Peyer's patch (tissue), 4 donors: Measurements from ENCODE around the gene SPEF1. TPM values are rescaled to one million over a fixed set of nuclear protein-coding genes. Genes with fewer than 3 reads are reported as not detected.
A peak's percentile ranks its signal among the peaks of the same experiment; 100 is the strongest.

Experiments used
- DNase-seq, 3 donors: peaks; one replicate each; pipeline ENCODE4 v3.0.0-alpha.2; 2017 to 2019
- H3K27ac ChIP-seq, 4 donors: fragments of 200-600 bp; sonication (generic); one replicate each; pipeline ENCODE4 v1.5.1; 2016 to 2019
- H3K27me3 ChIP-seq, 2 donors: fragments of 200-600 bp; sonication (generic); one replicate each; pipeline ENCODE4 v1.5.1; 2019
- H3K36me3 ChIP-seq, 3 donors: fragments of 200-600 bp; sonication (generic); one replicate each; pipeline ENCODE4 v1.5.1; 2016 to 2019
- H3K4me1 ChIP-seq, 4 donors: fragments of 200-600 bp; sonication (generic); one replicate each; pipeline ENCODE4 v1.5.1; 2016 to 2019
- H3K4me3 ChIP-seq, 4 donors: fragments of 200-600 bp; sonication (generic); 1 replicate in 3 of 4; 2 replicates in 1 of 4; pipeline ENCODE4 v1.5.1; 2016 to 2019; ENCODE audit warnings: mild to moderate bottlenecking in 1 of 4
- H3K9me3 ChIP-seq, 4 donors: fragments of 200-600 bp; sonication (generic); one replicate each; pipeline ENCODE4 v1.5.1; 2016 to 2019; ENCODE audit warnings: mild to moderate bottlenecking in 1 of 4
- POLR2A ChIP-seq, 2 donors: fragments of 450-650 bp; IDR thresholded peaks; one replicate each; pipeline ENCODE4 v1.5.1; 2017; ENCODE audit warnings: antibody characterized with exemption in 2 of 2, mild to moderate bottlenecking in 2 of 2, moderate library complexity in 2 of 2
- total RNA-seq, 4 donors: library from RNA; depleted of rRNA; stranded (reverse); fragments of >200 nt; gene quantifications; one replicate each; pipeline ENCODE4 v1.1.0, GENCODE V29; 2016
- TF ChIP-seq, protein P1 (sequence below), 6 experiments: fragments of 450-650 bp in 4 of 6; fragments of 200-600 bp in 2 of 6; sonication (generic) in 1 of 6; IDR thresholded peaks; one replicate each; pipeline ENCODE4 v1.5.1; 2017 to 2019; ENCODE audit warnings: antibody characterized with exemption in 6 of 6, mild to moderate bottlenecking in 3 of 6, moderate library complexity in 1 of 6

Gene SPEF1
- total RNA-seq, 4 donors from 2014 or later: not detected

DNA sequence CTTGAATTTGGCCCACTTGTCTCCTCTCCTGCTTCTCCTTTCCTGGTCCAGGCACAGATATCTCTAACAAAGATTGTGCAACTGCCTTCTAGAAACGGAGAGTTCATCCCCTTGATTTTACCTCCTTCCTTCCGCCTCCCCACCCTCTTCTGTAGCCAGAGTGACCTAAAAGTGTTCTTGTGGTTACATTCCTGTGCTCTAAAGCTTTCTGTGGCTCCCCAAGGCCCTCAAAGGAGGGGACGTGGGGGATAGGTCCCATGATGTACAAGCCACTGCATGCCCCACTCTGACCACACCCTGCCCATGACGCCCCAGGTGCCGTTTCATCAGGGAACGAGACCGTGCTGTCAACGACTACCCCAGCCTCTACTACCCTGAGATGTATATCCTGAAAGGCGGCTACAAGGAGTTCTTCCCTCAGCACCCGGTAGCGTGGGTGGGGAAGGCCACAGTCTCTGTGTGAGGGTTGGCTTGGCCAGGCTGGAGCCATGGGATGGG, 23.1 kb upstream of the SPEF1 start:
- DNase-seq: no peak

DNA sequence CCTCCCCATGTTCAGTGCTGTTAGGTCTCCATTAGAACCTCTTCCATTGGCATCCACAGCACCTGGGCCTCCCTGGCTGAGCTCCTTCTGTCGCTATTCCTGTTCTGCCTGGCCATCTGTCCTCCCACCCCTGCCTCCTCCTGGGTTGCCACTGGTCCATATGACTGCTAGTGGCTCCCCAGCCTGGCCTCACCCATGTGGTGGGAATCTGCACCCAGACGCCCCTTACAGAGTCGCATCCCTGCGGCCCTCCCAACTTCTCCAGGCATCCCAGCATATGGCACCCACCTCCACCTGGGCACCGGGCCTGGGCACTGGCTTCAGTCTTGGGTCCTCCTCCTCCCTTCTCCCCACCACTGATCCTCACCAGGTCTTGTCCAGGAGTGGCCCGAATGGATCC, 22.6 kb upstream of the SPEF1 start:
- Histone ChIP-seq H3K27ac (peak overlapping the region in 1 of 4 donors; percentile 94), H3K27me3 (no peaks in the 10 kb centered on the region), H3K36me3 (peaks cover 0 to 52% (median 0%) of the 10 kb centered on the region in 3 donors)

More for the DNA sequence above, 23.1 kb upstream of the SPEF1 start:
- H3K27ac ChIP-seq: peak overlapping the region in 3 of 4 donors; percentile 31 to 95 (median 94)
- TF ChIP-seq, protein P1, sequence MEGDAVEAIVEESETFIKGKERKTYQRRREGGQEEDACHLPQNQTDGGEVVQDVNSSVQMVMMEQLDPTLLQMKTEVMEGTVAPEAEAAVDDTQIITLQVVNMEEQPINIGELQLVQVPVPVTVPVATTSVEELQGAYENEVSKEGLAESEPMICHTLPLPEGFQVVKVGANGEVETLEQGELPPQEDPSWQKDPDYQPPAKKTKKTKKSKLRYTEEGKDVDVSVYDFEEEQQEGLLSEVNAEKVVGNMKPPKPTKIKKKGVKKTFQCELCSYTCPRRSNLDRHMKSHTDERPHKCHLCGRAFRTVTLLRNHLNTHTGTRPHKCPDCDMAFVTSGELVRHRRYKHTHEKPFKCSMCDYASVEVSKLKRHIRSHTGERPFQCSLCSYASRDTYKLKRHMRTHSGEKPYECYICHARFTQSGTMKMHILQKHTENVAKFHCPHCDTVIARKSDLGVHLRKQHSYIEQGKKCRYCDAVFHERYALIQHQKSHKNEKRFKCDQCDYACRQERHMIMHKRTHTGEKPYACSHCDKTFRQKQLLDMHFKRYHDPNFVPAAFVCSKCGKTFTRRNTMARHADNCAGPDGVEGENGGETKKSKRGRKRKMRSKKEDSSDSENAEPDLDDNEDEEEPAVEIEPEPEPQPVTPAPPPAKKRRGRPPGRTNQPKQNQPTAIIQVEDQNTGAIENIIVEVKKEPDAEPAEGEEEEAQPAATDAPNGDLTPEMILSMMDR (IDR thresholded peaks at IDR 0.05): no peak
- TF ChIP-seq POLR2A (IDR thresholded peaks at IDR 0.05): no peak
- peaks cover 14 to 54% (median 19%) of the 10 kb centered on the region in 4 donors for H3K4me1 ChIP-seq
- H3K36me3 ChIP-seq: peaks cover 0 to 52% (median 0%) of the 10 kb centered on the region in 3 donors
- H3K9me3 ChIP-seq: no peaks in the 10 kb centered on the region
- no peaks in the 10 kb centered on the region for H3K27me3 ChIP-seq
- H3K4me3 ChIP-seq: no peak overlapping the region

DNA sequence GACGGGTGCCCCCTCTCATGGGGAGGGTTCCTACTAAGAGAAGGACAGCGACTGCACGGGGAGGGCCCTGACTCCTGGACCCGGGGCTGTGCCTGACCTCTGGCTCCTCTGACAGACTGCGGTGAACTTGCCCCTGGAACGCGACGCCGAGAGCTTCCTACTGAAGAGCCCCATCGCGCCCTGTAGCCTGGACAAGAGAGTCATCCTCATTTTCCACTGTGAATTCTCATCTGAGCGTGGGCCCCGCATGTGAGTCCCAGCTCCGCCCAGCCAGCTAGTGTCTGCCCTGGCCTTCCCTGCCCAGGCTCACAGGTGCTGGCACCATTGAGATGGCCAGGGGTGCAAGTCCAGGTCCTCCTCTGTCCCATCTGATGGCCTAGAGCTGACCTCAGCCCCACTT, 22.0 kb upstream of the SPEF1 start:
- H3K36me3 ChIP-seq: peaks cover 0 to 52% (median 0%) of the 10 kb centered on the region in 3 donors
- TF ChIP-seq POLR2A (IDR thresholded peaks at IDR 0.05): no peak
- peak in 1 of 3 donors; percentile 39 for DNase-seq
- H3K4me1 ChIP-seq: peaks cover 19 to 58% (median 25%) of the 10 kb centered on the region in 4 donors
- no peaks in the 10 kb centered on the region for H3K9me3 ChIP-seq
- no peak overlapping the region for H3K27ac ChIP-seq
- no peaks in the 10 kb centered on the region for H3K27me3 ChIP-seq
- H3K4me3 ChIP-seq: no peak overlapping the region

More for the DNA sequence above, 22.6 kb upstream of the SPEF1 start:
- peak in 1 of 3 donors; percentile 32 for DNase-seq
- Histone ChIP-seq H3K4me3 (no peak overlapping the region), H3K9me3 (no peaks in the 10 kb centered on the region), H3K4me1 (peaks cover 16 to 58% (median 22%) of the 10 kb centered on the region in 4 donors)
- no peak for TF ChIP-seq POLR2A (IDR thresholded peaks at IDR 0.05)
- TF ChIP-seq, protein P1 (IDR thresholded peaks at IDR 0.05): no peak

DNA sequence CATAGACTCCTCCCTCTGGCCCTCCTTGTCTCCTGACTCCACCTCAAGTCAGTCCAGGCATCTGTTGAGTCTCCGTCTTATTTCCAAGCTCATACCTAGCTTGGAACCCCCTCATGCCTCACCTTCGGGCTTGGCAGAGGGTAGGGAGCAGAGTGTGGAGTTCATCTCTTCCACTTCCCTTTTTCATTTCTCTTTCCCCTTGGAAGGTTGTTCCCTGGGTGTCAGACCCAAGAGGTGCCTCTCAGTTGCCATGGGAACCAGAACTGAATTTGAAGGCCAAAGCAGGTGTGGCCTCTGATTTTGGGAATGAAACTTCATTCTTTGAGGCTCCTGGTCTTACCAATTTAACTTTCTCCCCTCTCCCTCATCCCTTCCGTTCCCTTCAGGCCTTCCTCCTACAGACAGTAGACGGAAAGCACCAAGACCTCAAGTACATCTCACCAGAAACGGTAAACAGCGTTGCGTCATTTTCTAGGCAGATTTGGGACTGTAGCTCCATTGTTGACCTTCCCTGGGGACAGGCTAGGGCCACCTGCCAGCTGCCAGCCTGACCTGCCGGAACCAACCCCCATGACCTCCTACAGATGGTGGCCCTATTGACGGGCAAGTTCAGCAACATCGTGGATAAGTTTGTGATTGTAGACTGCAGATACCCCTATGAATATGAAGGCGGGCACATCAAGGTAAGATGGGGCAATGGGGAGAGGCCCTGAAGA, 21.4 kb upstream of the SPEF1 start:
- no peak overlapping the region for H3K4me3 ChIP-seq
- H3K4me1 ChIP-seq: peaks cover 19 to 56% (median 27%) of the 10 kb centered on the region in 4 donors
- no peaks in the 10 kb centered on the region for H3K27me3 ChIP-seq
- no peak for DNase-seq
- H3K9me3 ChIP-seq: no peaks in the 10 kb centered on the region
- peaks cover 0 to 52% (median 0%) of the 10 kb centered on the region in 3 donors for H3K36me3 ChIP-seq
- no peak overlapping the region for H3K27ac ChIP-seq
- TF ChIP-seq, protein P1 (IDR thresholded peaks at IDR 0.05): no peak
- no peak for TF ChIP-seq POLR2A (IDR thresholded peaks at IDR 0.05)

DNA sequence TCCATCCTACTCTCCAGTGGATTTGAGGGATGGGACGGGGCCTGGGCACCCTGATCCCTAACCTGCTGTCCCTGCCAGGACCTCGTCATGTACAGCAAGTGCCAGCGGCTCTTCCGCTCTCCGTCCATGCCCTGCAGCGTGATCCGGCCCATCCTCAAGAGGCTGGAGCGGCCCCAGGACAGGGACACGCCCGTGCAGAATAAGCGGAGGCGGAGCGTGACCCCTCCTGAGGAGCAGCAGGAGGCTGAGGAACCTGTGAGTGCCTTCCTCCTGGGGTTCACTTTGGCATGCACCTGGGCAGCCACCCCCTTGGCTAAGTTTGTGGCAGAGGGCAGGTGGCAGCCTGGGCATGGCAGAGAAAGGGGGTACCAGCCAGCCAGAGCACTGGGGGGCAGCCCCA, 20.6 kb upstream of the SPEF1 start:
- H3K36me3 ChIP-seq: peaks cover 0 to 52% (median 0%) of the 10 kb centered on the region in 3 donors
- H3K4me3 ChIP-seq: no peak overlapping the region
- no peaks in the 10 kb centered on the region for H3K27me3 ChIP-seq
- TF ChIP-seq POLR2A (IDR thresholded peaks at IDR 0.05): no peak
- TF ChIP-seq, protein P1 (IDR thresholded peaks at IDR 0.05): no peak
- peaks cover 21 to 56% (median 31%) of the 10 kb centered on the region in 4 donors for H3K4me1 ChIP-seq
- H3K9me3 ChIP-seq: no peaks in the 10 kb centered on the region
- peak in 1 of 3 donors; percentile 35 for DNase-seq
- peak overlapping the region in 1 of 4 donors; percentile 25 for H3K27ac ChIP-seq

DNA sequence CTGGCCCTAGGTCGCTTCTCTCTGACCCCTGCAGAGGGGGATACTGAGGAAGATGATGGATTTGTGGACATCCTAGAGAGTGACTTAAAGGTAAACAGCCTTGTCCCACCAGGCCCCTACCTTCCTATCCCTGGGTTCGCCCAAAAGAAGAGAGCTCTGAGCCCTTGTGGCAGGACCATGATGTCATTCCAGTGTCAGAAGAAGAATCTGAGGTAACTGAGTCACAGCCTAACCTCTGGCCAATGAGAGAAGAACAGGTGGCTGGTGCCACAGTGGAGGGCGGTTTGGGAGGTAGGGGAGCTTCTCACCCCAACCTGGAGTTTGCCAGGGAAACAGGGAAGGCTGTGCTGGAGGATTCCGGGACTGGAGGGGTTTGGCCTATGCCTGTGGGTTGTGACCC, 20.1 kb upstream of the SPEF1 start:
- no peaks in the 10 kb centered on the region for H3K27me3 ChIP-seq
- H3K4me1 ChIP-seq: peaks cover 21 to 57% (median 36%) of the 10 kb centered on the region in 4 donors
- DNase-seq: peak in 1 of 3 donors; percentile 12
- peaks cover 0 to 52% (median 0%) of the 10 kb centered on the region in 3 donors for H3K36me3 ChIP-seq
- no peak overlapping the region for H3K4me3 ChIP-seq
- no peak for TF ChIP-seq POLR2A (IDR thresholded peaks at IDR 0.05)
- TF ChIP-seq, protein P1 (IDR thresholded peaks at IDR 0.05): no peak
- no peaks in the 10 kb centered on the region for H3K9me3 ChIP-seq
- H3K27ac ChIP-seq: peak overlapping the region in 1 of 4 donors; percentile 96
